HG03108 (cell line): ENCODE data around the gene SOS1.
"Not testable (repeated sequence)": the region's sequence is repeated elsewhere in the genome, so short reads cannot be mapped to it uniquely, and the experiment has no call there.

ENCODE experiments used
- ATAC-seq: cut with Tn5 transposase; IDR thresholded peaks from one replicate; pipeline ENCODE4 v1.9.1; 2021; ENCODE audit warnings: moderate library complexity; ENCODE audit not compliant: unreplicated experiment

Gene SOS1

GRCh38 chr2:39107724-39108273, 13.1 kb downstream of the SOS1 start:
- no peak for ATAC-seq

- ATAC-seq = no peak
Observed at GRCh38 chr2:39107156-39107555, 13.7 kb downstream of the SOS1 start.

- peak; percentile 76 for ATAC-seq
Observed at GRCh38 chr2:39099870-39100728, 20.8 kb downstream of the SOS1 start.

GRCh38 chr2:39099310-39099869, 21.5 kb downstream of the SOS1 start:
- ATAC-seq = no peak

- no peak for ATAC-seq
Observed at GRCh38 chr2:39095624-39096023, 25.2 kb downstream of the SOS1 start.

- ATAC-seq = peak; percentile 90
Observed at GRCh38 chr2:39094717-39095363, 26.0 kb downstream of the SOS1 start.

- no peak for ATAC-seq
Observed at GRCh38 chr2:39093218-39093898, 27.5 kb downstream of the SOS1 start.

- no peak for ATAC-seq
Observed at GRCh38 chr2:39091543-39091942, 29.3 kb downstream of the SOS1 start.

GRCh38 chr2:39091063-39091462, 29.8 kb downstream of the SOS1 start:
- no peak for ATAC-seq

- no peak for ATAC-seq
Observed at GRCh38 chr2:39080152-39080551, 40.7 kb downstream of the SOS1 start.

- ATAC-seq = no peak
Observed at GRCh38 chr2:39069890-39070465, 50.9 kb downstream of the SOS1 start.

GRCh38 chr2:39069136-39069515, 51.7 kb downstream of the SOS1 start:
- ATAC-seq = no peak

- ATAC-seq = no peak
Observed at GRCh38 chr2:39068299-39069135, 52.3 kb downstream of the SOS1 start.

GRCh38 chr2:39065616-39066015, 55.2 kb downstream of the SOS1 start:
- ATAC-seq = no peak

GRCh38 chr2:39062320-39062719, 58.5 kb downstream of the SOS1 start:
- ATAC-seq = no peak

GRCh38 chr2:39061280-39061679, 59.6 kb downstream of the SOS1 start:
- no peak for ATAC-seq

- no peak for ATAC-seq
Observed at GRCh38 chr2:39059366-39059952, 61.4 kb downstream of the SOS1 start.

GRCh38 chr2:39058101-39058500, 62.8 kb downstream of the SOS1 start:
- ATAC-seq = no peak

GRCh38 chr2:39052665-39053064, 68.2 kb downstream of the SOS1 start:
- ATAC-seq = not testable (repeated sequence)

- ATAC-seq = no peak
Observed at GRCh38 chr2:39050109-39050508, 70.7 kb downstream of the SOS1 start.
